Panc1 (cell line): ENCODE results near the gene IMPG2. TPM values are rescaled to one million over a fixed set of nuclear protein-coding genes. Genes with fewer than 3 reads are reported as not detected.

Source experiments
- ATAC-seq: fragments of 200-7000 bp; cut with Tn5 transposase; 2 replicates; pipeline ENCODE4 v1.9.1; 2020; ENCODE audit warnings: mild to moderate bottlenecking, moderate library complexity
- BruUV-seq: library from RNA; stranded (reverse); fragments of 400-500 nt; replicated peaks from 2 replicates; lab custom pipeline; 2021; lab: Mats Ljungman, UMichigan
- CTCF ChIA-PET: fragments of 300-600 bp; sonication (Branson Sonifier 250); formaldehyde crosslinking; loops from one replicate; lab custom pipeline; 2022; ENCODE audit warnings: antibody characterized with exemption; lab: Charles Lee
- POLR2A ChIA-PET: fragments of 300-600 bp; sonication (Branson Sonifier 250); formaldehyde crosslinking; loops from one replicate; lab custom pipeline; 2022; ENCODE audit warnings: antibody characterized with exemption; lab: Charles Lee
- DNase-seq: peaks from one replicate; pipeline ENCODE4 v3.0.0-alpha.2; 2010; ENCODE audit warnings: low read depth, low spot score
- H3K27ac ChIP-seq: 2 replicates; pipeline ENCODE4 v1.5.1; 2011; ENCODE audit warnings: mild to moderate bottlenecking, low read length, inconsistent platforms
- H3K27me3 ChIP-seq: fragments of 200-500 bp; sonication (Bioruptor generic); 2 replicates; pipeline ENCODE4 v1.6.0; 2014; ENCODE audit warnings: low read length, inconsistent platforms; ENCODE audit not compliant: control insufficient read depth, insufficient read depth
- H3K36me3 ChIP-seq: fragments of 200-500 bp; sonication (Bioruptor generic); 2 replicates; pipeline ENCODE4 v1.5.1; 2014; ENCODE audit warnings: inconsistent platforms, mild to moderate bottlenecking, low read length, moderate library complexity; ENCODE audit not compliant: control insufficient read depth, insufficient read depth
- H3K4me1 ChIP-seq: 2 replicates; pipeline ENCODE4 v1.5.1; 2011; ENCODE audit warnings: inconsistent platforms, mild to moderate bottlenecking, low read length, moderate library complexity; ENCODE audit not compliant: control insufficient read depth, insufficient read depth
- H3K4me3 ChIP-seq, 2 experiments: 2 replicates each; pipeline ENCODE4 v1.5.1; 2011 to 2012; ENCODE audit warnings: low read depth in 2 of 2, low read length in 2 of 2, mild to moderate bottlenecking in 2 of 2, inconsistent platforms in 1 of 2, moderate library complexity in 1 of 2
- H3K9me3 ChIP-seq: fragments of 200-500 bp; sonication (Bioruptor generic); 2 replicates; pipeline ENCODE4 v1.5.1; 2014; ENCODE audit warnings: low read depth, mild to moderate bottlenecking, inconsistent platforms, low read length, moderate library complexity; ENCODE audit not compliant: control insufficient read depth, insufficient read depth
- CTCF ChIP-seq: fragments of 450-650 bp; IDR thresholded peaks from 2 replicates; pipeline ENCODE4 v1.5.1; 2017; ENCODE audit warnings: mild to moderate bottlenecking
- POLR2AphosphoS5 ChIP-seq: IDR thresholded peaks from 2 replicates; pipeline ENCODE4 v1.6.1; 2012; ENCODE audit warnings: mild to moderate bottlenecking, low read depth, low read length, moderate library complexity
- REST ChIP-seq, 2 experiments: IDR thresholded peaks; 2 replicates each; pipeline ENCODE4 v1.6.1; 2011 to 2012; ENCODE audit warnings: low read depth in 2 of 2, control low read depth in 1 of 2, low read length in 1 of 2, mild to moderate bottlenecking in 1 of 2, moderate library complexity in 1 of 2; ENCODE audit not compliant: insufficient read depth in 1 of 2
- SIN3A ChIP-seq: IDR thresholded peaks from 2 replicates; pipeline ENCODE4 v1.6.1; 2012; ENCODE audit warnings: low read depth, mild to moderate bottlenecking, low read length, moderate library complexity, borderline replicate concordance; ENCODE audit not compliant: insufficient read depth
- TCF7L2 ChIP-seq: IDR thresholded peaks from 2 replicates; pipeline ENCODE4 v1.6.1; 2011; ENCODE audit warnings: mild to moderate bottlenecking, low read depth, low read length, inconsistent platforms
- in situ Hi-C: cut with HindIII; loops from 2 replicates; pipeline ENCODE4 v1.10.0; 2016; ENCODE audit warnings: low sequenced_read_pairs, low pct_unique_long_range_greater_than_20kb
- intact Hi-C: fragments of 100-400 bp; cut with micrococcal nuclease; formaldehyde crosslinking; loops from one replicate; pipeline ENCODE4 v1.10.0; 2022; ENCODE audit not compliant: unreplicated experiment
- total RNA-seq: library from RNA; stranded (reverse); gene quantifications from one replicate; pipeline ENCODE4 v1.2.1, GENCODE V29; 2021; ENCODE audit not compliant: unreplicated experiment

IMPG2 gene
- total RNA-seq, 1 experiment from 2014 or later, result 0.10 TPM

GRCh38 chr3:101351829-101352228, 31.5 kb upstream of the IMPG2 start:
- Histone ChIP-seq H3K27ac (no peak overlapping the region), H3K27me3 (no peaks in the 10 kb centered on the region), H3K36me3 (no peaks in the 10 kb centered on the region), H3K9me3 (0 out of 2 replicates have a peak, but pooled peaks cover 5% of the 10 kb centered on the region), H3K4me1 (no peaks in the 10 kb centered on the region), H3K4me3 (no peak overlapping the region)
- DNase-seq (no peak), ATAC-seq (no peak)
- intact Hi-C loops (no loop called here), in situ Hi-C loops (no loop called here)
- TF ChIP-seq REST (IDR thresholded peaks at IDR 0.05; ENCODE audit: insufficient read depth in 1 of 2, low read depth in 2 of 2, low read length in 1 of 2) (no peak), CTCF (no peak), POLR2AphosphoS5 (no peak), SIN3A (no peak)
- ChIA-PET POLR2A (no interaction called here), CTCF (no interaction called here)
- BruUV-seq, result no TSS peak

GRCh38 chr3:101340591-101340990, 20.2 kb upstream of the IMPG2 start:
- Histone ChIP-seq H3K4me1 (no peaks in the 10 kb centered on the region), H3K36me3 (no peaks in the 10 kb centered on the region), H3K9me3 (no peaks in the 10 kb centered on the region), H3K27me3 (no peaks in the 10 kb centered on the region), H3K4me3 (no peak overlapping the region), H3K27ac (no peak overlapping the region)
- intact Hi-C loops, result no loop called here
- TF ChIP-seq POLR2AphosphoS5 (no peak), SIN3A (no peak), REST (IDR thresholded peaks at IDR 0.05; ENCODE audit: insufficient read depth in 1 of 2, low read depth in 2 of 2, low read length in 1 of 2) (no peak), CTCF (no peak), TCF7L2 (no peak)
- in situ Hi-C loops, result no loop called here
- CTCF ChIA-PET, result no interaction called here
- no TSS peak for BruUV-seq
- no peak for DNase-seq
- no peak for ATAC-seq
- POLR2A ChIA-PET, result interaction anchor here (0.5 to 0.6 kb wide), 2 partner anchors 68 to 736 kb away, joined by 3 read pairs; no protein-coding TSS in a partner anchor
